ENCODE results near the gene PARD3B.

GRCh38 chr2:205612636-205613035 is 1067.4 kb downstream of the PARD3B start:
- no peak for TF ChIP-seq CTCF (conservative IDR thresholded peaks at IDR 0.05)
- no peak for TF ChIP-seq EZH2 (IDR thresholded peaks at IDR 0.05; ENCODE audit: low read depth)

Data from PC-9 (cell line).